Measurements from ENCODE around the gene RCN1. TPM values are rescaled to one million over a fixed set of nuclear protein-coding genes. Genes with fewer than 3 reads are reported as not detected.

Gene RCN1
- total and polyA plus RNA-seq, 2 of the 8 experiments (the other 6 are each of a cell fraction or from before 2014, with no cell fraction given), result 45.1 to 123 TPM

GRCh38 chr11:32055861-32056260, 35.0 kb upstream of the RCN1 start:
- Histone ChIP-seq H3K56ac (replicated peaks; ENCODE audit: insufficient read length, low read depth, low read length) (no peak overlapping the region), H4K91ac (replicated peaks; ENCODE audit: insufficient read length, low read length) (no peak overlapping the region), H2AK5ac (ENCODE audit: low read depth, low read length) (no peak overlapping the region), H4K8ac (ENCODE audit: extremely low read depth, insufficient read depth, low read length) (no peak overlapping the region; the same call in 1 of the 2 replicates), H3K14ac (ENCODE audit: insufficient read length) (no peak overlapping the region), H3K79me1 (ENCODE audit: low read depth, low read length) (no peaks in the 10 kb centered on the region), H2AFZ (ENCODE audit: low read length) (no peak overlapping the region), H3K4me3 (ENCODE audit: extremely low read depth in 1 of 4, insufficient read depth in 2 of 4, low read depth in 3 of 4, low read length in 4 of 4) (no peak overlapping the region), H4K20me1 (replicated peaks in 1 of 2; ENCODE audit: control insufficient read depth in 1 of 2, insufficient read depth in 2 of 2, low read length in 2 of 2) (no peaks in the 10 kb centered on the region), H3K4me1 (replicated peaks in 1 of 4; ENCODE audit: control insufficient read depth in 3 of 4, insufficient read depth in 4 of 4, low read length in 3 of 4) (no peaks in the 10 kb centered on the region), H3K9ac (replicated peaks in 1 of 4; ENCODE audit: extremely low read depth in 1 of 4, low read depth in 3 of 4, low read length in 3 of 4) (no peak overlapping the region), H3K23ac (ENCODE audit: insufficient read length) (no peak overlapping the region), H3K79me2 (ENCODE audit: control insufficient read depth in 1 of 2, insufficient read depth in 2 of 2, low read length in 2 of 2) (no peaks in the 10 kb centered on the region), H4K5ac (ENCODE audit: insufficient read length, low read depth, low read length) (no peak overlapping the region), H2BK20ac (ENCODE audit: low read length) (no peak overlapping the region), H3K36me3 (ENCODE audit: control insufficient read depth in 2 of 4, insufficient read depth in 4 of 4, low read length in 3 of 4) (no peaks in the 10 kb centered on the region), H2BK15ac (ENCODE audit: low read length) (no peak overlapping the region), H3K23me2 (ENCODE audit: low read depth, low read length) (no peaks in the 10 kb centered on the region; the same call in 1 of the 2 replicates), H2BK12ac (ENCODE audit: low read depth, low read length) (no peak overlapping the region), H3K27ac (ENCODE audit: low read depth, low read length) (no peak overlapping the region), H2BK5ac (ENCODE audit: low read depth, low read length) (no peak overlapping the region), H3K4me2 (ENCODE audit: insufficient read depth in 1 of 2, low read depth in 2 of 2, low read length in 2 of 2) (no peak overlapping the region), H3K9me3 (ENCODE audit: insufficient read depth in 2 of 2, low read depth in 1 of 2, low read length in 1 of 2) (no peaks in the 10 kb centered on the region), H3K27me3 (replicated peaks in 1 of 4; ENCODE audit: control insufficient read depth in 3 of 4, extremely low read depth in 1 of 4, insufficient read depth in 3 of 4, low read length in 3 of 4) (no peaks in the 10 kb centered on the region), H3K4ac (replicated peaks; ENCODE audit: insufficient read length, low read depth, low read length) (no peak overlapping the region), H2BK120ac (replicated peaks; ENCODE audit: low read depth, low read length) (no peak overlapping the region), H3K18ac (ENCODE audit: extremely low read depth, low read length) (no peak overlapping the region)
- 91% methylated on average over 2 of the region's 2 CpGs; no CpG with 5 or more reads in 1 of the 2 experiments for WGBS, 2 experiments (ENCODE audit: extremely low coverage in 1 of 2, insufficient coverage in 1 of 2, insufficient read length in 1 of 2, insufficient replicate concordance in 2 of 2, low coverage in 1 of 2, low lambda C conversion rate in 2 of 2, missing lambda C conversion rate in 1 of 2)
- TF ChIP-seq TCF12 (IDR thresholded peaks at IDR 0.05; ENCODE audit: low read depth, low read length), result no peak
- no peak for TF ChIP-seq TAF1 (IDR thresholded peaks at IDR 0.05; ENCODE audit: low read depth, low read length)
- no peak for TF ChIP-seq TBP (IDR thresholded peaks at IDR 0.05; ENCODE audit: low read depth, low read length)
- no peak for TF ChIP-seq BCL11A (IDR thresholded peaks at IDR 0.05; ENCODE audit: low read depth in 2 of 2, low read length in 2 of 2)
- no peak for TF ChIP-seq RNF2 (IDR thresholded peaks at IDR 0.05; ENCODE audit: borderline replicate concordance, low read depth, low read length, missing control alignments, poor library complexity, severe bottlenecking)
- FAIRE-seq (no peak), DNase-seq (ENCODE audit: low read depth in 1 of 2, low spot score in 2 of 2) (no peak)
- ChIA-PET POLR2A (ENCODE audit: partially characterized antibody) (interaction anchor here (1.2 to 2.3 kb wide), 3 partner anchors 9 to 35 kb away, joined by 3 to 8 read pairs (median 4); partner anchors contain the start of gene RCN1), CTCF (ENCODE audit: partially characterized antibody) (interaction anchor here (1.5 to 12.9 kb wide), 4 partner anchors 12 to 121 kb away, joined by 5 to 187 read pairs (median 40); partner anchors contain the start of gene RCN1)

All from H1 (cell line).